Adrenal gland (tissue), 5 donors: Measurements from ENCODE around the gene ZNF672.

Source experiments
- CTCF ChIP-seq, 6 experiments: fragments of 450-650 bp in 4 of 6; fragments of 200-600 bp in 2 of 6; sonication (generic) in 1 of 6; IDR thresholded peaks; 1 replicate in 5 of 6; 2 replicates in 1 of 6; pipeline versions ENCODE4 v1.5.1 to v1.8.0; 2016 to 2021; ENCODE audit warnings: antibody characterized with exemption in 6 of 6, mild to moderate bottlenecking in 2 of 6, moderate library complexity in 1 of 6
- POLR2A ChIP-seq, 2 donors: fragments of 450-650 bp; IDR thresholded peaks; one replicate each; pipeline ENCODE4 v1.6.1; 2017; ENCODE audit warnings: antibody characterized with exemption in 2 of 2, mild to moderate bottlenecking in 2 of 2, moderate library complexity in 1 of 2
- donor health status: DM: no; HTN: no; CAD: no.

DNA sequence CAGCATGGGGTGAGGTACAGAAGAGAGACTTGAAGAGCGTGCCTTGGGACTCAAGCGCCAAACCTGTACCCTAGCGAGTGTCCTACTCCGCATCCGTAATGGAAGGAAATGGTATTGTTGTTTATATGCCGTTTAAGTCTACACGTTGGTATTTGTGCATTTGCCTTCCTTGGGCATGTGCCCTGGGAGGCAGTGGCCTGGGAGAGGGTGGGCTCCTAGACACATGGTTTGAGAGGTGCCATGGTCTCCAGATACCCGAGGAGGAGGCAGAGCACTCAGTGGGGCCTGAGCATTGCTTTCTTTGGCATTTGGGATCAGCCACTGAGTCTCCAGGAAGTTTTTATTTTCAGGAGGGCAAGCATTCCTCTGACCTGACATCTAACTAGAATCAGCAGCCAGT, 6.5 kb downstream of the ZNF672 start:
- no peak for TF ChIP-seq CTCF (IDR thresholded peaks at IDR 0.05)
- TF ChIP-seq POLR2A (IDR thresholded peaks at IDR 0.05): no peak
